Gastroesophageal sphincter (tissue), 4 donors: ENCODE results near the gene TRPV6. TPM values are rescaled to one million over a fixed set of nuclear protein-coding genes. Genes with fewer than 3 reads are reported as not detected.

Source experiments
- ATAC-seq: fragments of 150-250 bp; one replicate; pipeline ENCODE4 v1.9.1; 2016; ENCODE audit warnings: mild to moderate bottlenecking, moderate library complexity
- H3K27ac ChIP-seq, 4 donors: fragments of 200-600 bp; sonication (generic) in 3 of 4; 1 replicate in 3 of 4; 2 replicates in 1 of 4; pipeline ENCODE4 v1.5.1; 2016 to 2019
- H3K27me3 ChIP-seq: fragments of 200-600 bp; sonication (generic); one replicate; pipeline ENCODE4 v1.5.1; 2019
- H3K36me3 ChIP-seq, 2 donors: fragments of 200-600 bp; sonication (generic); one replicate each; pipeline ENCODE4 v1.5.1; 2019; ENCODE audit warnings: control low read depth in 1 of 2
- H3K4me1 ChIP-seq, 3 donors: fragments of 200-600 bp; sonication (generic); 1 replicate in 2 of 3; 2 replicates in 1 of 3; pipeline ENCODE4 v1.5.1; 2016 to 2019; ENCODE audit warnings: control low read depth in 2 of 3
- H3K4me3 ChIP-seq, 2 donors: fragments of 200-600 bp; sonication (generic); one replicate each; pipeline ENCODE4 v1.5.1; 2019; ENCODE audit warnings: mild to moderate bottlenecking in 1 of 2, moderate library complexity in 1 of 2
- H3K9me3 ChIP-seq, 3 donors: fragments of 200-600 bp; sonication (generic); one replicate each; pipeline ENCODE4 v1.5.1; 2017 to 2019; ENCODE audit warnings: control low read depth in 2 of 3
- EP300 ChIP-seq: sonication (generic); formaldehyde crosslinking; IDR thresholded peaks from one replicate; pipeline ENCODE4 v1.6.1; 2017; ENCODE audit warnings: antibody characterized with exemption, mild to moderate bottlenecking
- POLR2A ChIP-seq, 2 donors: fragments of 450-650 bp; IDR thresholded peaks; one replicate each; pipeline ENCODE4 v1.6.1; 2017; ENCODE audit warnings: antibody characterized with exemption in 2 of 2, mild to moderate bottlenecking in 2 of 2, moderate library complexity in 1 of 2
- POLR2AphosphoS5 ChIP-seq: sonication (generic); formaldehyde crosslinking; IDR thresholded peaks from one replicate; pipeline ENCODE4 v1.6.1; 2017; ENCODE audit warnings: antibody characterized with exemption
- WGBS, 2 donors: methylation state at CpG; one replicate each; pipeline ENCODE4 v1.1.5; 2018; ENCODE audit warnings: low coverage in 1 of 2; 5-methylcytosine and 5-hydroxymethylcytosine counted together
- total RNA-seq, 4 donors: library from RNA; depleted of rRNA; stranded (reverse); fragments of >200 nt; gene quantifications; one replicate each; pipeline ENCODE4 v1.1.0, GENCODE V29; 2016
- TF ChIP-seq, protein P1 (sequence below), 4 experiments: fragments of 200-600 bp in 2 of 4; fragments of 450-650 bp in 2 of 4; sonication (generic) in 1 of 4; IDR thresholded peaks; one replicate each; pipeline ENCODE4 v1.5.1; 2017 to 2019; ENCODE audit warnings: antibody characterized with exemption in 4 of 4, mild to moderate bottlenecking in 2 of 4, moderate library complexity in 2 of 4

The TRPV6 gene
- total RNA-seq, 4 donors from 2014 or later, result 0.16 TPM; not detected in 3

DNA sequence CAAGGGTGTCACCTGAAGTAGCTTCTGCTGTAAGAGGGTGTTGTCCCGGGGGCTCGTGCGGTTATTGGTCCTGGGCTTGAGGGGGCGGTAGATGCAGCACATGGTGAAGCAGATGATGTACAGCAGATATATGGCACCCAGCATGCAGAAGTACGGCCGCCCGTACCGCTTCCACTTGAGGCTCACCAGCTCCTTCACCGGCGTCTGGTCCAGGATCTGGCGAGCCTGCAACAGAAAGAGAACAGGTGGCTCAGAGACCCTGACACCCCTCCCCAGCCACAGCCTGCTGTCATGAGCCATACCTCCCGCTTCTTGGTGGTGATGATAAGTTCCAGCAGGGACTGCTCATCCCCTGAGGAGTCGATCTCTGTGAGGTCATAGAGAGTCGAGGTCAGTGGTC, 10.1 kb downstream of the TRPV6 start:
- Histone ChIP-seq H3K27ac (no peak overlapping the region), H3K27me3 (peaks cover 38% of the 10 kb centered on the region), H3K4me3 (no peak overlapping the region), H3K4me1 (no peaks in the 10 kb centered on the region), H3K9me3 (no peaks in the 10 kb centered on the region), H3K36me3 (no peaks in the 10 kb centered on the region)
- no peak for TF ChIP-seq POLR2A (IDR thresholded peaks at IDR 0.05)
- no peak for TF ChIP-seq POLR2AphosphoS5
- TF ChIP-seq EP300, result no peak
- TF ChIP-seq, protein P1, sequence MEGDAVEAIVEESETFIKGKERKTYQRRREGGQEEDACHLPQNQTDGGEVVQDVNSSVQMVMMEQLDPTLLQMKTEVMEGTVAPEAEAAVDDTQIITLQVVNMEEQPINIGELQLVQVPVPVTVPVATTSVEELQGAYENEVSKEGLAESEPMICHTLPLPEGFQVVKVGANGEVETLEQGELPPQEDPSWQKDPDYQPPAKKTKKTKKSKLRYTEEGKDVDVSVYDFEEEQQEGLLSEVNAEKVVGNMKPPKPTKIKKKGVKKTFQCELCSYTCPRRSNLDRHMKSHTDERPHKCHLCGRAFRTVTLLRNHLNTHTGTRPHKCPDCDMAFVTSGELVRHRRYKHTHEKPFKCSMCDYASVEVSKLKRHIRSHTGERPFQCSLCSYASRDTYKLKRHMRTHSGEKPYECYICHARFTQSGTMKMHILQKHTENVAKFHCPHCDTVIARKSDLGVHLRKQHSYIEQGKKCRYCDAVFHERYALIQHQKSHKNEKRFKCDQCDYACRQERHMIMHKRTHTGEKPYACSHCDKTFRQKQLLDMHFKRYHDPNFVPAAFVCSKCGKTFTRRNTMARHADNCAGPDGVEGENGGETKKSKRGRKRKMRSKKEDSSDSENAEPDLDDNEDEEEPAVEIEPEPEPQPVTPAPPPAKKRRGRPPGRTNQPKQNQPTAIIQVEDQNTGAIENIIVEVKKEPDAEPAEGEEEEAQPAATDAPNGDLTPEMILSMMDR (IDR thresholded peaks at IDR 0.05), result no peak
- ATAC-seq, result no peak
- WGBS, 2 donors, result no CpG with 5 or more reads among the region's 14 CpGs

- TF ChIP-seq EP300 (no peak), POLR2AphosphoS5 (no peak), POLR2A (IDR thresholded peaks at IDR 0.05) (no peak)
- TF ChIP-seq, protein P1 (IDR thresholded peaks at IDR 0.05), result no peak
- WGBS, 2 donors, result 87 to 100% methylated on average over 1 to 3 of the region's 6 CpGs
- ATAC-seq, result no peak
Observed at GRCh38 chr7:142874837-142875236, 10.7 kb downstream of the TRPV6 start.

DNA sequence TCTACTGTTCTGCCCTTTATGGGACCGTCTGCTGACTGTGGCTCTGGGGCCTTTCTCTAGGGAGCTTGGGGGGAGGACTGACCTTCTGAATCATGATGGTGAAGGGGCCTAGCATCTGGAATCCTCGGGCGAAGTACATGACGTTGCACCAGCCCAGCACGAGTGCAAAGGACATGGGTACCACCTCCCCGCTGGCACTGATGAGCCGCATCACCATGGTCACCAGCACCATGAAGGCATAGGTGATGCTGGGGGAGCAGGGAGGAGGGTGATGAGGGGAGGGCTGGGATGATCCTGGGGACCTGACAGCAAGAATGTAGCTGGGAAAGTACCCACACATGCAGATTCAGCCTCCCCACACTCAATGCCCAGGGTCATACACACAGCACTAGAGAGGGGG, 11.1 kb downstream of the TRPV6 start:
- Histone ChIP-seq H3K4me3 (no peak overlapping the region), H3K9me3 (no peaks in the 10 kb centered on the region), H3K36me3 (peaks cover 0 to 4% of the 10 kb centered on the region in 2 donors), H3K27me3 (peaks cover 33% of the 10 kb centered on the region), H3K27ac (no peak overlapping the region), H3K4me1 (no peaks in the 10 kb centered on the region)
- TF ChIP-seq, protein P1 (IDR thresholded peaks at IDR 0.05), result no peak
- TF ChIP-seq POLR2A (IDR thresholded peaks at IDR 0.05), result no peak
- no peak for TF ChIP-seq POLR2AphosphoS5
- TF ChIP-seq EP300, result no peak
- WGBS, 2 donors, result 80 to 86% methylated on average over 2 of the region's 7 CpGs
- ATAC-seq, result no peak

More at GRCh38 chr7:142874837-142875236, 10.7 kb downstream of the TRPV6 start:
- H3K9me3 ChIP-seq, result no peaks in the 10 kb centered on the region
- no peak overlapping the region for H3K27ac ChIP-seq
- H3K36me3 ChIP-seq, result peaks cover 0 to 2% of the 10 kb centered on the region in 2 donors
- peaks cover 36% of the 10 kb centered on the region for H3K27me3 ChIP-seq
- no peaks in the 10 kb centered on the region for H3K4me1 ChIP-seq
- H3K4me3 ChIP-seq, result no peak overlapping the region

- Histone ChIP-seq H3K27ac (no peak overlapping the region), H3K9me3 (no peaks in the 10 kb centered on the region), H3K4me1 (no peaks in the 10 kb centered on the region), H3K27me3 (peaks cover 28% of the 10 kb centered on the region), H3K36me3 (peaks cover 0 to 4% of the 10 kb centered on the region in 2 donors), H3K4me3 (no peak overlapping the region)
- TF ChIP-seq POLR2A (IDR thresholded peaks at IDR 0.05) (no peak), EP300 (no peak), POLR2AphosphoS5 (no peak)
- TF ChIP-seq, protein P1 (IDR thresholded peaks at IDR 0.05), result no peak
- ATAC-seq, result no peak
- WGBS, 2 donors, result 57% methylated on average over 3 of the region's 5 CpGs; no CpG with 5 or more reads in 1 of the 2 donors
Observed at GRCh38 chr7:142873871-142874270, 11.7 kb downstream of the TRPV6 start.

GRCh38 chr7:142873281-142873784, 12.2 kb downstream of the TRPV6 start:
- WGBS, 2 donors, result 82 to 100% methylated on average over 1 to 4 of the region's 11 CpGs
- H3K27me3 ChIP-seq, result peaks cover 27% of the 10 kb centered on the region
- peaks cover 0 to 6% of the 10 kb centered on the region in 2 donors for H3K36me3 ChIP-seq
- H3K4me3 ChIP-seq, result no peak overlapping the region
- no peak overlapping the region for H3K27ac ChIP-seq
- H3K9me3 ChIP-seq, result no peaks in the 10 kb centered on the region
- no peak for TF ChIP-seq EP300
- TF ChIP-seq POLR2AphosphoS5, result no peak
- TF ChIP-seq, protein P1 (IDR thresholded peaks at IDR 0.05), result peak in 1 of 4 experiments; percentile 26
- no peak for TF ChIP-seq POLR2A (IDR thresholded peaks at IDR 0.05)
- no peaks in the 10 kb centered on the region for H3K4me1 ChIP-seq
- no peak for ATAC-seq
